Subcutaneous adipose tissue (tissue), 4 donors: Measurements from ENCODE around the gene CROCC2. TPM values are rescaled to one million over a fixed set of nuclear protein-coding genes. Genes with fewer than 3 reads are reported as not detected.

Source experiments
- CTCF ChIP-seq: fragments of 450-650 bp; IDR thresholded peaks from one replicate; pipeline ENCODE4 v1.5.1; 2016; ENCODE audit warnings: low read depth, mild to moderate bottlenecking, control low read depth, antibody characterized with exemption, moderate library complexity
- total RNA-seq, 4 donors: library from RNA; depleted of rRNA; stranded (reverse); fragments of >200 nt; gene quantifications; one replicate each; pipeline ENCODE4 v1.1.0, GENCODE V29; 2016

The CROCC2 gene
- total RNA-seq, 4 donors from 2014 or later = not detected

DNA sequence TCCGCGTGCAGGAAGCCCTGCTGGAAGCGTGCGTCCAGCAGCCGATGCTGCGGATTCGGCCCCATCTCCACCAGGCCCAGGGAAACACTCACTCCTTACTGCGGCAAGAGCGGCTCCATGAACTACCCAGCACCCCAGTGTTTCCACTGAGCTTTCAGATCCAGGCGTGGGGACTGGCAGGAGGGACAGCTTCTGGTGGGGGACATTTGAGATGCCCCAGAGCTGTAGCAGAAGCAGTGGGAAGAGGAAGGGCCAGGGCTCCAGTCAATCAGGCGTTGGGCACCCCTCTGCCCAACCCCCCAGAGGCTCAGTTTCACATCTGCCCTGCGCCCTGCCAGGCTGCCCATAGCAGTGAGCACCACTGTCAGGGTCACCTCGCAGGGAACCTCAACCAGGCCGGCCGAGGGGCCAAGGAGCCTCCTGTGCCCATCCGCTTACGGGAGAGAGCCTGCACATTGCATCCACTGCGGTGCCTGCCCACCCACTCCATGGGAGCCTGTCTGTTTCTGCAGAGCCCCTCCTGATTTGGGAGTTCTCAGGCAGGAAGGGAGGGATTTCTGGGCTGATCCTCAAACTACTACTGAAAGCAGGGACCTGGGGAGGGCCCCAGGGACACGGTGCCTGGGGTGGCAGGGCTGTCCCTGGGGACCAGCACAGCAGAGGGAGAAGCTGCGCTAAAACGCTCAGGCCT, 32.9 kb upstream of the CROCC2 start:
- no peak for TF ChIP-seq CTCF

DNA sequence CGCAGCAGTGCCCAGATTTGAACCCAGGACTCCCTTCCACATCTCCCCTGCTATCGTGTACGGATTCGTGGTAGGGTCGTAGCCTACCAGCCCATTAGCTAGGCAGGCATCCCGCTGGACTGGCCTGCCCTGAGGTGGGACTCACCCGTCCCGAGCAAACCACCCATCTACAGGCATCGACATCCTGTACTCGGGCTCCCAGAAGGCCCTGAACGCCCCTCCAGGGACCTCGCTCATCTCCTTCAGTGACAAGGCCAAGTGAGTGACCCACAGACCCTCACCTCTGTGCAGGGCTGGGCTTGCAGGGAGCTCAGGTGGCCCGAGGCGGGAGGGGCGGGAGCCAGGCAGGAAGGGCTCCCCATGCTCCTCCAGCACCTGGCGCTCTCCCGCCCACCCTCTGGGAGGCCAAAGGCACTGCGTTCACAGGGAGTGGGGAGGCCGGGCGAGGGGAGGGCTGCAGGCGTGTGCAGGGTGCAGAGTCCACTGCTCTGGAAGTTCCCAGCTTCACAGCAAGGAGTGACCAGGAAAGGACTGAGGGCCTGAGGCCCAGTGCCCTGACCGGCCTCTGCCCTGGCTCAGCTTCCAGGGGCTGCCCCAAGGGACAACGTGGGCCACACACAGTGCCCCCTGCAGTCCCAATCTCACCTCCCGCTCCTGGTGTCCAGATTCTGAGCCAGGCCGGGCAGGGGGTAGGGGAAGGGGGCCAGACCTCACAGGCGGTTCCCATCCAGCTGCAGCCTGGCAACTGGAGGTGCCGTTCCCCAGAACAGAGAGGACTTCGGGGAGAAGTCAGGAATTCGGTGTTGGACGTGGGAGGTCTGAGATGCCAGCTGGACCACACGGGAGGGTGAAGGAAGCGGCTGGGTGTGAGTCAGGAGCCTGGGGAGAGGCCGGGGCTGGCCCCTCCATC, 32.1 kb upstream of the CROCC2 start:
- no peak for TF ChIP-seq CTCF

GRCh38 chr2:240874715-240875227, 31.4 kb upstream of the CROCC2 start:
- no peak for TF ChIP-seq CTCF

- TF ChIP-seq CTCF = no peak
Measured at GRCh38 chr2:240875228-240876034, 30.7 kb upstream of the CROCC2 start.

GRCh38 chr2:240876035-240876474, 30.1 kb upstream of the CROCC2 start:
- no peak for TF ChIP-seq CTCF

DNA sequence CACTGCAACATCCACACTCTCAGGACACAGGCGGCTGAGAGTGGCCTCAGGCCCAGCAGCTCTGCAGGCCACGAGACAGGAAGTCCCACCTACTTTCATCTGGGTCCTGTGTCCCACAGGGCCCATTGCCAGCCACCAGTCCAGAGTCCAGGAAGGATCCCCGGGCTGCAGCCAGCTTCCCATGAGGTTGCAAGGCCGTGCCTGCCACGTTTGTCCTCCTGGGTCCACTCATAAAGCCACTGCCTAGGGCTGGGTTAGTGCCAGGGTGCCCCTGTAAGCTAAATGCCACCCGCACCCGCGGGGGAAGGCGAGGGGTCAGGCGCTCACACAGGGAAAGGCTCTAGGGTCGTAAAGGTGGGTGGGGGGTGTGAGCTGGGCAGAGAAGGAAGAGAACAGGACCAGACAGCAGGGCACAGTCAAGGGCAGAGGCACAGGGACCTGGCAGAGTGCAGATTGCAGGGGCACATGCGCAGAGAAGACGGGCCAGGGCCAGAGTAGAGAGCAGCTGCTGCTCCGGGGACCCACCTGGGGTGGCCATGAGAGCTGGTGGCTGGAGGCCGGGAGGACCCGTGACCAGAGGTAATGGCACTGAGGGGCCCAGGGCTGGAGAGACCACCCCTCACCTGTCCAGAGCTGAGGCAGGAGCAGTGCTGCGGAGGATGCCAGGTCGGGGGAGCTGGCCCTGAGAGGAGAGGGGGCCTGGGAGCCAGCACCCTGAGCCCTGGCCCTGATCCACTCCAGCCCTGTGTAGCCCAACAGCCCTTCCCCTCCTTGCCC, 29.5 kb upstream of the CROCC2 start:
- no peak for TF ChIP-seq CTCF
